ENCODE results near the gene L1CAM.

Gene L1CAM

DNA sequence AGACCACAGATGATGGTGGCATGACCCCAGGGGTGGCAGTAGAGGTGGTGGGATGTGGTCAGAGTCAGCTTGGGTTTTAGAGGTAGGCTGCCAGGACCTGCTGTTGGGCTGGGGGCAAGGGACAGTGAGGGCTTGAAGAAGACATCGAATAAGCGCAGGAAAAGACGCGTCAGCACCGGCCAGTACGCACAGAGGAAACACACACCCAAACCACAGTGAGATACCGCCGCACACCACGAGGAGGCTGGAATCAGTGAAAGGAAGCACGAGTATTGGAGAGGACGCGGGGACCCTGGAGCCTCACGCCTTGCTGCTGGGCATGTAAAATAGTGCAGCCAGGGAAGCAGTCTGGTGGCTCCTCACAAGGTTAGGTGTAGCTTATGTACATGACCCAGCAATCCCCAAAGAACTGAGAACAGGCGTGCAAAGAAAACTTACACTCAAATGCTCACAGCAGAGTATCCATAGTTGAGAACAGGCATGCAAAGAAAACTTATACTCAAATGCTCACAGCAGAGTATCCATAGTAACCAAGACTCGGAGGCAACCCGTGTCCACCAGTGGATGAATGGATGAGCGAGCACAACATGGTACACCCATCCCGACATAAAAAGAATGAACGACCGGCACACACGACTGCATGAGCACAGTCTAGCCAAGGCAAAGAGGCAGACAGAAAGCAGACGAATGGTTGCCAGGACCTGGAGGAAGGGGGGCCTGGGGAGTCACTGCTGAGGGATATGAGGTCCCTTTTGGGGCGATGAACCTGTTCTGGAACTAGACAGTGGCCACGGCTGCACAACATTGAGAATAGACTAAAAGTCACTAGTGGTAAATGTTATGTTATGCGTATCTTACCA lies 68.9 kb downstream of the L1CAM start:
- Histone ChIP-seq H3K4me1 (ENCODE audit: control insufficient read depth, insufficient read depth, low read depth, low read length) (peaks cover 8% of the 10 kb centered on the region), H2BK120ac (ENCODE audit: low read depth, low read length) (no peak overlapping the region), H3K4me3 (ENCODE audit: insufficient read depth in 1 of 2, low read depth in 1 of 2, low read length in 2 of 2) (no peak overlapping the region), H3K36me3 (ENCODE audit: control insufficient read depth in 1 of 2, insufficient read depth in 2 of 2, low read depth in 1 of 2, low read length in 2 of 2) (no peaks in the 10 kb centered on the region), H3K23ac (ENCODE audit: low read length in 2 of 2) (no peak overlapping the region), H4K91ac (ENCODE audit: low read length) (no peak overlapping the region), H2BK15ac (ENCODE audit: low read depth, poor library complexity, severe bottlenecking) (no peak overlapping the region), H3K4ac (ENCODE audit: low read depth in 1 of 2, low read length in 2 of 2) (no peak overlapping the region), H3K4me2 (ENCODE audit: low read length, poor library complexity, severe bottlenecking) (no peak overlapping the region), H3K14ac (ENCODE audit: low read length in 2 of 2) (no peak overlapping the region), H3K18ac (ENCODE audit: low read depth in 1 of 2, low read length in 2 of 2) (no peak overlapping the region), H4K8ac (ENCODE audit: low read length) (no peak overlapping the region), H3K79me1 (replicated peaks; ENCODE audit: low read length, poor library complexity, severe bottlenecking) (no peaks in the 10 kb centered on the region), H2BK5ac (ENCODE audit: low read depth, low read length, poor library complexity, severe bottlenecking) (no peak overlapping the region), H3K9ac (ENCODE audit: low read length) (no peak overlapping the region), H3K9me3 (ENCODE audit: control insufficient read depth, low read length) (peaks cover 7% of the 10 kb centered on the region), H3K27me3 (ENCODE audit: control insufficient read depth in 1 of 2, insufficient read depth in 1 of 2, low read length in 2 of 2) (peaks cover 12 to 69% of the 10 kb centered on the region in 2 experiments), H2AFZ (ENCODE audit: low read depth, low read length) (no peak overlapping the region), H2BK12ac (ENCODE audit: low read length in 2 of 2) (no peak overlapping the region), H2AK5ac (ENCODE audit: low read length, severe bottlenecking) (no peak overlapping the region), H3K27ac (ENCODE audit: low read length, poor library complexity, severe bottlenecking) (no peak overlapping the region)
- no peak for DNase-seq
- 95% methylated on average over 13 of the region's 25 CpGs for WGBS

GRCh38 chrX:153814591-153815315 lies 71.2 kb downstream of the L1CAM start:
- H3K79me1 ChIP-seq (replicated peaks; ENCODE audit: low read length, poor library complexity, severe bottlenecking): no peaks in the 10 kb centered on the region
- H3K36me3 ChIP-seq (ENCODE audit: control insufficient read depth in 1 of 2, insufficient read depth in 2 of 2, low read depth in 1 of 2, low read length in 2 of 2): no peaks in the 10 kb centered on the region
- H4K91ac ChIP-seq (ENCODE audit: low read length): no peak overlapping the region
- no peak overlapping the region for H3K4me2 ChIP-seq (ENCODE audit: low read length, poor library complexity, severe bottlenecking)
- no peak overlapping the region for H3K27ac ChIP-seq (ENCODE audit: low read length, poor library complexity, severe bottlenecking)
- H3K9ac ChIP-seq (ENCODE audit: low read length): no peak overlapping the region
- no peak overlapping the region for H2BK12ac ChIP-seq (ENCODE audit: low read length in 2 of 2)
- H4K8ac ChIP-seq (ENCODE audit: low read length): no peak overlapping the region
- H3K4ac ChIP-seq (ENCODE audit: low read depth in 1 of 2, low read length in 2 of 2): no peak overlapping the region
- H2BK15ac ChIP-seq (ENCODE audit: low read depth, poor library complexity, severe bottlenecking): no peak overlapping the region
- H2BK5ac ChIP-seq (ENCODE audit: low read depth, low read length, poor library complexity, severe bottlenecking): no peak overlapping the region
- H3K27me3 ChIP-seq (ENCODE audit: control insufficient read depth in 1 of 2, insufficient read depth in 1 of 2, low read length in 2 of 2): peaks cover 13 to 67% of the 10 kb centered on the region in 2 experiments
- H2AK5ac ChIP-seq (ENCODE audit: low read length, severe bottlenecking): no peak overlapping the region
- DNase-seq: no peak
- peaks cover 8% of the 10 kb centered on the region for H3K4me1 ChIP-seq (ENCODE audit: control insufficient read depth, insufficient read depth, low read depth, low read length)
- no peak overlapping the region for H3K14ac ChIP-seq (ENCODE audit: low read length in 2 of 2)
- no peak overlapping the region for H2BK120ac ChIP-seq (ENCODE audit: low read depth, low read length)
- H2AFZ ChIP-seq (ENCODE audit: low read depth, low read length): no peak overlapping the region
- 89% methylated on average over 19 of the region's 19 CpGs for WGBS
- no peak overlapping the region for H3K4me3 ChIP-seq (ENCODE audit: insufficient read depth in 1 of 2, low read depth in 1 of 2, low read length in 2 of 2)
- no peak overlapping the region for H3K23ac ChIP-seq (ENCODE audit: low read length in 2 of 2)
- no peak overlapping the region for H3K18ac ChIP-seq (ENCODE audit: low read depth in 1 of 2, low read length in 2 of 2)
- H3K9me3 ChIP-seq (ENCODE audit: control insufficient read depth, low read length): peaks cover 13% of the 10 kb centered on the region

GRCh38 chrX:153813161-153813560 lies 72.8 kb downstream of the L1CAM start:
- Histone ChIP-seq H3K4me3 (ENCODE audit: insufficient read depth in 1 of 2, low read depth in 1 of 2, low read length in 2 of 2) (no peak overlapping the region), H3K36me3 (ENCODE audit: control insufficient read depth in 1 of 2, insufficient read depth in 2 of 2, low read depth in 1 of 2, low read length in 2 of 2) (no peaks in the 10 kb centered on the region), H2AK5ac (ENCODE audit: low read length, severe bottlenecking) (no peak overlapping the region), H3K23ac (ENCODE audit: low read length in 2 of 2) (no peak overlapping the region), H3K4ac (ENCODE audit: low read depth in 1 of 2, low read length in 2 of 2) (no peak overlapping the region), H2BK120ac (ENCODE audit: low read depth, low read length) (no peak overlapping the region), H2BK12ac (ENCODE audit: low read length in 2 of 2) (no peak overlapping the region), H3K27ac (ENCODE audit: low read length, poor library complexity, severe bottlenecking) (no peak overlapping the region), H3K9ac (ENCODE audit: low read length) (no peak overlapping the region), H4K8ac (ENCODE audit: low read length) (no peak overlapping the region), H3K4me2 (ENCODE audit: low read length, poor library complexity, severe bottlenecking) (no peak overlapping the region), H2BK15ac (ENCODE audit: low read depth, poor library complexity, severe bottlenecking) (no peak overlapping the region), H3K79me1 (replicated peaks; ENCODE audit: low read length, poor library complexity, severe bottlenecking) (no peaks in the 10 kb centered on the region), H3K14ac (ENCODE audit: low read length in 2 of 2) (no peak overlapping the region), H3K27me3 (ENCODE audit: control insufficient read depth in 1 of 2, insufficient read depth in 1 of 2, low read length in 2 of 2) (peaks cover 13 to 54% of the 10 kb centered on the region in 2 experiments), H3K9me3 (ENCODE audit: control insufficient read depth, low read length) (peaks cover 13% of the 10 kb centered on the region), H4K91ac (ENCODE audit: low read length) (no peak overlapping the region), H2AFZ (ENCODE audit: low read depth, low read length) (no peak overlapping the region), H3K18ac (ENCODE audit: low read depth in 1 of 2, low read length in 2 of 2) (no peak overlapping the region), H2BK5ac (ENCODE audit: low read depth, low read length, poor library complexity, severe bottlenecking) (no peak overlapping the region), H3K4me1 (ENCODE audit: control insufficient read depth, insufficient read depth, low read depth, low read length) (no peaks in the 10 kb centered on the region)
- WGBS: 81% methylated on average over 5 of the region's 5 CpGs
- no peak for DNase-seq

- H2BK120ac ChIP-seq (ENCODE audit: low read depth, low read length): no peak overlapping the region
- H3K4me1 ChIP-seq (ENCODE audit: control insufficient read depth, insufficient read depth, low read depth, low read length): no peaks in the 10 kb centered on the region
- H3K18ac ChIP-seq (ENCODE audit: low read depth in 1 of 2, low read length in 2 of 2): no peak overlapping the region
- H2AK5ac ChIP-seq (ENCODE audit: low read length, severe bottlenecking): no peak overlapping the region
- no peak overlapping the region for H4K8ac ChIP-seq (ENCODE audit: low read length)
- no peak overlapping the region for H3K4me3 ChIP-seq (ENCODE audit: insufficient read depth in 1 of 2, low read depth in 1 of 2, low read length in 2 of 2)
- H2AFZ ChIP-seq (ENCODE audit: low read depth, low read length): no peak overlapping the region
- H3K9ac ChIP-seq (ENCODE audit: low read length): no peak overlapping the region
- H3K27me3 ChIP-seq (ENCODE audit: control insufficient read depth in 1 of 2, insufficient read depth in 1 of 2, low read length in 2 of 2): peaks cover 13 to 47% of the 10 kb centered on the region in 2 experiments
- no peak overlapping the region for H3K14ac ChIP-seq (ENCODE audit: low read length in 2 of 2)
- H4K91ac ChIP-seq (ENCODE audit: low read length): no peak overlapping the region
- H3K4ac ChIP-seq (ENCODE audit: low read depth in 1 of 2, low read length in 2 of 2): no peak overlapping the region
- H2BK12ac ChIP-seq (ENCODE audit: low read length in 2 of 2): no peak overlapping the region
- H2BK5ac ChIP-seq (ENCODE audit: low read depth, low read length, poor library complexity, severe bottlenecking): no peak overlapping the region
- no peaks in the 10 kb centered on the region for H3K79me1 ChIP-seq (replicated peaks; ENCODE audit: low read length, poor library complexity, severe bottlenecking)
- DNase-seq: no peak
- 84% methylated on average over 11 of the region's 14 CpGs for whole genome bisulfite sequencing
- H3K23ac ChIP-seq (ENCODE audit: low read length in 2 of 2): no peak overlapping the region
- no peak overlapping the region for H2BK15ac ChIP-seq (ENCODE audit: low read depth, poor library complexity, severe bottlenecking)
- no peaks in the 10 kb centered on the region for H3K36me3 ChIP-seq (ENCODE audit: control insufficient read depth in 1 of 2, insufficient read depth in 2 of 2, low read depth in 1 of 2, low read length in 2 of 2)
- H3K27ac ChIP-seq (ENCODE audit: low read length, poor library complexity, severe bottlenecking): no peak overlapping the region
- H3K9me3 ChIP-seq (ENCODE audit: control insufficient read depth, low read length): peaks cover 9% of the 10 kb centered on the region
- no peak overlapping the region for H3K4me2 ChIP-seq (ENCODE audit: low read length, poor library complexity, severe bottlenecking)
Measured at GRCh38 chrX:153812220-153812619, 73.8 kb downstream of the L1CAM start.
